PC-3 (cell line): ENCODE data around the gene RIPPLY3.

Experiments used
- CTCF ChIP-seq: fragments of 300-600 bp; sonication (generic); conservative IDR thresholded peaks from 2 replicates; pipeline ENCODE4 v1.5.1; 2017; ENCODE audit warnings: antibody characterized with exemption, low read depth, mild to moderate bottlenecking, low read length
- EZH2phosphoT487 ChIP-seq: fragments of 300-600 bp; sonication (generic); IDR thresholded peaks from 2 replicates; pipeline ENCODE4 v1.6.1; 2018; ENCODE audit warnings: mild to moderate bottlenecking, antibody characterized with exemption, low read length, borderline replicate concordance

GRCh38 chr21:37032877-37033471, 26.5 kb downstream of the RIPPLY3 start:
- TF ChIP-seq CTCF (no peak), EZH2phosphoT487 (no peak)
